ENCODE results near the gene CYP2S1. TPM values are rescaled to one million over a fixed set of nuclear protein-coding genes. Genes with fewer than 3 reads are reported as not detected.

CYP2S1 gene
- total and polyA plus RNA-seq, 7 donors, result 0.10 to 1.1 (median 0.50) TPM

- no peak for DNase-seq
- Histone ChIP-seq H3K27me3 (ENCODE audit: insufficient read depth in 3 of 3, low read length in 2 of 3) (peaks cover 0 to 15% (median 0%) of the 10 kb centered on the region in 3 donors), H3K4me3 (no peak overlapping the region), H3K27ac (no peak overlapping the region), H3K36me3 (ENCODE audit: insufficient read depth in 1 of 2, low read depth in 1 of 2) (peaks cover 0 to 20% of the 10 kb centered on the region in 2 donors), H3K9me3 (no peaks in the 10 kb centered on the region), H3K4me1 (no peaks in the 10 kb centered on the region)
- intact Hi-C loops (cut with DNase I), result no loop called here
- WGBS, 3 donors, result 89 to 95% (median 90%) methylated on average over 6 of the region's 6 CpGs
- ATAC-seq, result no peak
- no peak for TF ChIP-seq CTCF (IDR thresholded peaks at IDR 0.05)
Measured at GRCh38 chr19:41253660-41254059, 60.6 kb downstream of the CYP2S1 start.

- Histone ChIP-seq H3K9me3 (no peaks in the 10 kb centered on the region), H3K36me3 (ENCODE audit: insufficient read depth in 1 of 2, low read depth in 1 of 2) (peaks cover 0 to 17% of the 10 kb centered on the region in 2 donors), H3K27me3 (ENCODE audit: insufficient read depth in 3 of 3, low read length in 2 of 3) (peaks cover 0 to 15% (median 0%) of the 10 kb centered on the region in 3 donors), H3K4me3 (no peak overlapping the region), H3K27ac (no peak overlapping the region), H3K4me1 (no peaks in the 10 kb centered on the region)
- DNase-seq (no peak), ATAC-seq (no peak)
- intact Hi-C loops (cut with DNase I), result loop anchor here in 1 of 2 donors (5.0 kb wide), 2 partner anchors 33 to 123 kb away; no protein-coding TSS in a partner anchor
- no peak for TF ChIP-seq CTCF (IDR thresholded peaks at IDR 0.05)
Measured at GRCh38 chr19:41255171-41255570, 62.2 kb downstream of the CYP2S1 start.

Other genes with a start within 250 kb of the CYP2S1 start
- under 1 TPM in 1 of 4 donors, not detected in 3; 0.62 TPM for gene CYP2B6, start 201.9 kb upstream of the CYP2S1 start, total RNA-seq
- gene CYP2B6, start 201.9 kb upstream of the CYP2S1 start, polyA plus RNA-seq, result not detected
- not detected for gene CYP2A13, start 104.8 kb upstream of the CYP2S1 start, total RNA-seq
- not detected for gene CYP2A13, start 104.8 kb upstream of the CYP2S1 start, polyA plus RNA-seq
- gene CYP2F1, start 78.8 kb upstream of the CYP2S1 start, total RNA-seq, result not detected
- not detected for gene CYP2F1, start 78.8 kb upstream of the CYP2S1 start, polyA plus RNA-seq
- gene AXL, start 26.0 kb downstream of the CYP2S1 start, total RNA-seq, result 10 to 100 TPM in 2 of 4 donors, 1 to 10 TPM in 2; 8.4 to 13.6 (median 11.0) TPM
- gene AXL, start 26.0 kb downstream of the CYP2S1 start, polyA plus RNA-seq, result 1 to 10 TPM; 3.3 to 4.4 (median 4.3) TPM
- 100 to 1,000 TPM in 2 of 4 donors, 10 to 100 TPM in 2; 82.2 to 129 (median 105) TPM for gene HNRNPUL1, start 71.2 kb downstream of the CYP2S1 start, total RNA-seq
- 10 to 100 TPM; 54.3 to 82.3 (median 69.2) TPM for gene HNRNPUL1, start 71.2 kb downstream of the CYP2S1 start, polyA plus RNA-seq
- 10 to 100 TPM; 15.5 to 25.7 (median 21.6) TPM for gene CCDC97, start 117.0 kb downstream of the CYP2S1 start, total RNA-seq
- 10 to 100 TPM; 13.7 to 23.7 (median 19.9) TPM for gene CCDC97, start 117.0 kb downstream of the CYP2S1 start, polyA plus RNA-seq
- gene TGFB1, start 160.7 kb downstream of the CYP2S1 start, total RNA-seq, result 10 to 100 TPM in 2 of 4 donors, 1 to 10 TPM in 2; 8.2 to 10.8 (median 10.1) TPM
- 10 to 100 TPM in 1 of 3 donors, 1 to 10 TPM in 2; 2.8 to 10.5 (median 3.2) TPM for gene TGFB1, start 160.7 kb downstream of the CYP2S1 start, polyA plus RNA-seq
- gene B9D2, start 170.9 kb downstream of the CYP2S1 start, total RNA-seq, result 1 to 10 TPM; 1.7 to 2.5 (median 2.0) TPM
- gene B9D2, start 170.9 kb downstream of the CYP2S1 start, polyA plus RNA-seq, result 10 to 100 TPM in 1 of 3 donors, 1 to 10 TPM in 2; 7.9 to 13.1 (median 9.3) TPM
- 1 to 10 TPM; 1.4 to 2.6 (median 1.7) TPM for gene TMEM91, start 183.3 kb downstream of the CYP2S1 start, total RNA-seq
- gene TMEM91, start 183.3 kb downstream of the CYP2S1 start, polyA plus RNA-seq, result 1 to 10 TPM in 2 of 3 donors, under 1 TPM in 1; 0.88 to 3.1 (median 2.5) TPM
- 10 to 100 TPM; 25.4 to 42.3 (median 41.2) TPM for gene EXOSC5, start 204.1 kb downstream of the CYP2S1 start, total RNA-seq
- gene EXOSC5, start 204.1 kb downstream of the CYP2S1 start, polyA plus RNA-seq, result 10 to 100 TPM; 34.9 to 78.8 (median 59.0) TPM
- 10 to 100 TPM; 31.5 to 45.1 (median 39.8) TPM for gene BCKDHA, start 204.6 kb downstream of the CYP2S1 start, total RNA-seq
- gene BCKDHA, start 204.6 kb downstream of the CYP2S1 start, polyA plus RNA-seq, result 10 to 100 TPM; 34.9 to 58.8 (median 43.3) TPM
- 1 to 10 TPM in 2 of 4 donors, under 1 TPM in 2; 0.55 to 1.9 (median 1.3) TPM for gene B3GNT8, start 234.2 kb downstream of the CYP2S1 start, total RNA-seq
- under 1 TPM; 0.59 to 0.96 (median 0.73) TPM for gene B3GNT8, start 234.2 kb downstream of the CYP2S1 start, polyA plus RNA-seq
- 10 to 100 TPM; 37.6 to 71.4 (median 59.5) TPM for gene DMAC2, start 246.7 kb downstream of the CYP2S1 start, total RNA-seq
- gene DMAC2, start 246.7 kb downstream of the CYP2S1 start, polyA plus RNA-seq, result 100 to 1,000 TPM in 1 of 3 donors, 10 to 100 TPM in 2; 68.5 to 113 (median 88.8) TPM
- gene ERICH4, start 249.9 kb downstream of the CYP2S1 start, total RNA-seq, result not detected
- gene ERICH4, start 249.9 kb downstream of the CYP2S1 start, polyA plus RNA-seq, result under 1 TPM in 2 of 3 donors, not detected in 1; 0.09 to 0.10 TPM

All from psoas muscle (tissue), 8 donors.